ENCODE measurements around the gene MEN1. TPM values are rescaled to one million over a fixed set of nuclear protein-coding genes. Genes with fewer than 3 reads are reported as not detected.

The MEN1 gene
- total and polyA plus RNA-seq, 9 of the 15 experiments (the other 6 are each of a cell fraction or from before 2014, with no cell fraction given): 3.4 to 57.2 (median 19.3) TPM

- TF ChIP-seq FOSL1 (tag; conservative IDR thresholded peaks at IDR 0.05) (no peak), ATF6 (CRISPR knock-in tag; IDR thresholded peaks at IDR 0.05) (0 out of 2 replicates have a peak, but pooled peaks have one; percentile 34), ZBTB40 (IDR thresholded peaks at IDR 0.05) (peak; percentile 61; the same call in 1 of the 2 replicates), ZBTB40 (CRISPR knock-in tag; IDR thresholded peaks at IDR 0.05) (no peak), STAG1 (CRISPR knock-in tag; IDR thresholded peaks at IDR 0.05; ENCODE audit: borderline replicate concordance) (no peak), ZNF253 (CRISPR knock-in tag; conservative IDR thresholded peaks at IDR 0.05) (no peak), GTF3C2 (IDR thresholded peaks at IDR 0.05; ENCODE audit: borderline replicate concordance, extremely low read depth, insufficient read length) (no peak)
- TF ChIP-seq, protein P1, sequence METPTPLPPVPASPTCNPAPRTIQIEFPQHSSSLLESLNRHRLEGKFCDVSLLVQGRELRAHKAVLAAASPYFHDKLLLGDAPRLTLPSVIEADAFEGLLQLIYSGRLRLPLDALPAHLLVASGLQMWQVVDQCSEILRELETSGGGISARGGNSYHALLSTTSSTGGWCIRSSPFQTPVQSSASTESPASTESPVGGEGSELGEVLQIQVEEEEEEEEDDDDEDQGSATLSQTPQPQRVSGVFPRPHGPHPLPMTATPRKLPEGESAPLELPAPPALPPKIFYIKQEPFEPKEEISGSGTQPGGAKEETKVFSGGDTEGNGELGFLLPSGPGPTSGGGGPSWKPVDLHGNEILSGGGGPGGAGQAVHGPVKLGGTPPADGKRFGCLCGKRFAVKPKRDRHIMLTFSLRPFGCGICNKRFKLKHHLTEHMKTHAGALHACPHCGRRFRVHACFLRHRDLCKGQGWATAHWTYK (CRISPR knock-in tag; IDR thresholded peaks at IDR 0.05): peak; percentile 39; the same call in 1 of the 2 replicates
Observed at GRCh38 chr11:64843686-64844329, 33.5 kb upstream of the MEN1 start (continued).
